PFSK-1 (cell line): ENCODE results near the gene CCR4.

Experiments used
- FOXP2 ChIP-seq: optimal IDR thresholded peaks from 2 replicates; pipeline ENCODE3; 2011; ENCODE audit warnings: borderline replicate concordance, control low read depth, inconsistent platforms; ENCODE audit not compliant: insufficient read depth; ENCODE audit errors: extremely low read length, extremely low read depth
- POLR2AphosphoS5 ChIP-seq: IDR thresholded peaks from 2 replicates; pipeline ENCODE4 v1.6.1; 2012; ENCODE audit warnings: low read depth, mild to moderate bottlenecking, control low read depth, low read length, moderate library complexity
- REST ChIP-seq, 2 experiments: IDR thresholded peaks; 2 replicates each; pipeline versions ENCODE4 v1.6.1 to v1.8.0; 2011 to 2012; ENCODE audit warnings: low read depth in 2 of 2, low read length in 2 of 2, control low read depth in 1 of 2, inconsistent platforms in 1 of 2, mild to moderate bottlenecking in 1 of 2, moderate library complexity in 1 of 2; ENCODE audit not compliant: insufficient read depth in 1 of 2
- SIN3A ChIP-seq: IDR thresholded peaks from 2 replicates; pipeline ENCODE4 v1.6.1; 2012; ENCODE audit warnings: mild to moderate bottlenecking, low read length, moderate library complexity, borderline replicate concordance; ENCODE audit not compliant: insufficient read depth
- TAF1 ChIP-seq: IDR thresholded peaks from 2 replicates; pipeline ENCODE4 v1.6.1; 2012; ENCODE audit warnings: low read length, control low read depth, borderline replicate concordance; ENCODE audit not compliant: insufficient read depth

Gene CCR4

GRCh38 chr3:32954506-32954905 is 3.1 kb downstream of the CCR4 start:
- TF ChIP-seq POLR2AphosphoS5 (no peak), FOXP2 (no peak), TAF1 (no peak), REST (IDR thresholded peaks at IDR 0.05; ENCODE audit: insufficient read depth in 1 of 2, low read depth in 2 of 2, low read length in 2 of 2) (no peak), SIN3A (no peak)

GRCh38 chr3:32956750-32957570 is 5.5 kb downstream of the CCR4 start:
- no peak for TF ChIP-seq FOXP2
- no peak for TF ChIP-seq REST (IDR thresholded peaks at IDR 0.05; ENCODE audit: insufficient read depth in 1 of 2, low read depth in 2 of 2, low read length in 2 of 2)
- TF ChIP-seq TAF1, result no peak

GRCh38 chr3:32958509-32958908 is 7.1 kb downstream of the CCR4 start:
- TF ChIP-seq POLR2AphosphoS5 (no peak), REST (IDR thresholded peaks at IDR 0.05; ENCODE audit: insufficient read depth in 1 of 2, low read depth in 2 of 2, low read length in 2 of 2) (no peak), FOXP2 (no peak), TAF1 (no peak), SIN3A (no peak)

GRCh38 chr3:32959371-32959770 is 7.9 kb downstream of the CCR4 start:
- TF ChIP-seq REST (IDR thresholded peaks at IDR 0.05; ENCODE audit: insufficient read depth in 1 of 2, low read depth in 2 of 2, low read length in 2 of 2), result no peak
- no peak for TF ChIP-seq TAF1
- no peak for TF ChIP-seq POLR2AphosphoS5
- TF ChIP-seq FOXP2, result no peak
- no peak for TF ChIP-seq SIN3A
